HFFc6 (cell line): Measurements from ENCODE around the gene CCDC70. TPM values are rescaled to one million over a fixed set of nuclear protein-coding genes. Genes with fewer than 3 reads are reported as not detected.
"Not testable (repeated sequence)": the region's sequence is repeated elsewhere in the genome, so short reads cannot be mapped to it uniquely, and the experiment has no call there.

ENCODE experiments used
- DNase-seq: peaks from one replicate; pipeline ENCODE4 v3.0.0-alpha.2; 2018
- H3K27ac Mint-ChIP-seq: 2 replicates; pipeline ENCODE4 v1.8.0; 2020; ENCODE audit warnings: mild to moderate bottlenecking, mixed read lengths
- H3K27me3 Mint-ChIP-seq: 2 replicates; pipeline ENCODE4 v1.8.0; 2021; ENCODE audit warnings: mild to moderate bottlenecking, moderate library complexity, mixed read lengths; ENCODE audit not compliant: insufficient read depth
- H3K36me3 Mint-ChIP-seq: 2 replicates; pipeline ENCODE4 v1.8.0; 2021; ENCODE audit warnings: low read depth, mixed read lengths
- H3K4me1 Mint-ChIP-seq: 2 replicates; pipeline ENCODE4 v1.8.0; 2020; ENCODE audit warnings: low read depth, mixed read lengths
- H3K4me3 Mint-ChIP-seq: 2 replicates; pipeline ENCODE4 v1.8.0; 2020; ENCODE audit warnings: mild to moderate bottlenecking, moderate library complexity, mixed read lengths
- H3K9me3 Mint-ChIP-seq: 2 replicates; pipeline ENCODE4 v1.8.0; 2020; ENCODE audit warnings: mild to moderate bottlenecking, mixed read lengths
- CTCF ChIP-seq: fragments of 200-600 bp; sonication (generic); IDR thresholded peaks from 2 replicates; pipeline ENCODE4 v1.5.0; 2021; ENCODE audit warnings: antibody characterized with exemption, mild to moderate bottlenecking
- total RNA-seq, 6 experiments: library from RNA; stranded (reverse); fragmentation: NEBNext Ultra II Directional; extraction: Animal tissue kit (Norgen Biotek cat#: 25700); gene quantifications; 2 replicates in 1 of 6; 3 replicates in 5 of 6; pipeline ENCODE4 v1.2.3, GENCODE V29; 2021

CCDC70 gene
- total RNA-seq, 6 experiments from 2014 or later = not detected

DNA sequence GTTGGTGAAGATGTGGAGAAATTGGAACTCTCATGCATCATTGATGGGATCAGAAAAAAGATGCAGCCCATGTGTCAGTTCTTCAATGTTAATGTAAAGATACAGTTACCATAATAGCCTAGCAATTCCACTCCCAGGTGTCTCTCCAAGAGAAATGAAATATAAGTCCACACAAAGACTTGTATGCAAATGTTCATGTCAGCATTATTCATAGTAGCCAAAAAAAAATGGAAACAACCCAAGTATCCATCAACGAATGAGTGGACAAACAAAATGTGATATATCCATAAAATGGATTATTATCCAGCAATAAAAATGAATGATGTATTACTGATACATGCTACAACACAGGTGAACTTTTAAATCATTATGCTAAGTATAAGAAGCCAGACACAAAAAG, 38.7 kb downstream of the CCDC70 start:
- no peaks in the 10 kb centered on the region for H3K36me3 Mint-ChIP-seq
- DNase-seq = no peak
- H3K27ac Mint-ChIP-seq = no peak overlapping the region
- H3K4me3 Mint-ChIP-seq = no peak overlapping the region
- no peaks in the 10 kb centered on the region for H3K9me3 Mint-ChIP-seq
- H3K4me1 Mint-ChIP-seq = no peaks in the 10 kb centered on the region
- TF ChIP-seq CTCF = no peak
- peaks cover 21% of the 10 kb centered on the region; the same call in 1 of the 2 replicates for H3K27me3 Mint-ChIP-seq

DNA sequence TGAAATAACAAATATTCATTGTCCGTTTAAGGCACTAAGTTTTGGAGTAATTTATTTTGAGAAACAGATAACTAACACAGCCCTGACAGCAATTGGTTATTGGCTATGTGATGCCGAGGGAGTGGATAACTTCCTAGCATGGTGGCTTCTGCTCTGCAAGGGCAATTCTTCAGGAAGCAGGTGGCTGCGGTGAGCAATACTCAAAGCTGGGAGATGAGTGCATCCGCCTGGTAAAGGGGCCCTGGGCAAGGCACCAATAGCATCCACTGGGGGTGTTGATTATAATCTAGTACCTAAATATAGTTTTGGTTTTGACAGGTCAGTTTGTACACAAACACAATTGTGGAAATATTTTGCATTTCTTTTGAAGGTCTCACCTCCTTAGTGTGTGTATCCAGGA, 41.0 kb downstream of the CCDC70 start:
- no peak for TF ChIP-seq CTCF
- H3K9me3 Mint-ChIP-seq = no peaks in the 10 kb centered on the region
- no peak overlapping the region for H3K27ac Mint-ChIP-seq
- peaks cover 28% of the 10 kb centered on the region for H3K27me3 Mint-ChIP-seq
- H3K4me1 Mint-ChIP-seq = no peaks in the 10 kb centered on the region
- no peaks in the 10 kb centered on the region for H3K36me3 Mint-ChIP-seq
- no peak for DNase-seq
- no peak overlapping the region for H3K4me3 Mint-ChIP-seq

GRCh38 chr13:51905787-51906186, 44.0 kb downstream of the CCDC70 start:
- H3K4me1 Mint-ChIP-seq = no peaks in the 10 kb centered on the region
- H3K36me3 Mint-ChIP-seq = no peaks in the 10 kb centered on the region
- no peak overlapping the region for H3K27ac Mint-ChIP-seq
- no peak for TF ChIP-seq CTCF
- no peak for DNase-seq
- no peak overlapping the region for H3K4me3 Mint-ChIP-seq
- no peaks in the 10 kb centered on the region for H3K9me3 Mint-ChIP-seq
- H3K27me3 Mint-ChIP-seq = peaks cover 40% of the 10 kb centered on the region

GRCh38 chr13:51906581-51906980, 44.8 kb downstream of the CCDC70 start:
- Mint-ChIP-seq H3K4me3 (no peak overlapping the region), H3K36me3 (no peaks in the 10 kb centered on the region), H3K4me1 (no peaks in the 10 kb centered on the region), H3K27me3 (peaks cover 43% of the 10 kb centered on the region), H3K9me3 (no peaks in the 10 kb centered on the region), H3K27ac (no peak overlapping the region)
- no peak for DNase-seq
- no peak for TF ChIP-seq CTCF

DNA sequence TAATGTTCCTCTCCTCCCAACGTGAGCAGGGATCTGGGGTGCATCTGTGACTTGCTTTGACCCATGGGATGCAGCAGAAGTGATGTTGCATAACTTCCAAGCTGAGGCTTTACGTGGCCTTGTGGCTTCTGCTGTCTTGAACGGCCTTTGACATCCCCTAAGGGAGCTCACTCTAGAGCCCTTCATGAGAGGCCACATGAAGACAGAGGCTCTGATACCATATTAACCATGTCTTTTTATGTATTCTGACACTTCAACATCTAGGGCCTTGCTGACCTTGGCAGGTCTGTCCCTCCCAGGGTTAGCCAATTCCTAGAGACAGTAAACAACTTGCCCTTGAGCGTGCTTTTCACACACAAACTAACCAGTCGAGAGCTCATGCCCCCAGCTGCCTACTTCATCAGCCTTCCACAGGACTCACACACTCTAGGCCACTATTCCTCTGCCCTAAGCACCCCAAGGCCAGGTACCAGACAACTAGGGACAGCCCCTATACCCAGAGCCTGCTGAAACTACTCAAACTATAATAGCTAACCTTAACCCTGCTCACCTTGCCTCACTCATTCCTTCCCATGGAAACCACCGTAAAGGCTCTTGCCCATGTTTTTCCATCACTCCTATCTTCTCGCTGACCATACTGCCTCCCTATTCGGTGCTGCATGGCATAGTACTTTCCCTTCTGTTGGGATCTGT, 45.4 kb downstream of the CCDC70 start:
- no peaks in the 10 kb centered on the region for H3K4me1 Mint-ChIP-seq
- no peaks in the 10 kb centered on the region for H3K9me3 Mint-ChIP-seq
- peaks cover 44% of the 10 kb centered on the region for H3K27me3 Mint-ChIP-seq
- no peak overlapping the region for H3K4me3 Mint-ChIP-seq
- DNase-seq = no peak
- H3K36me3 Mint-ChIP-seq = no peaks in the 10 kb centered on the region
- no peak overlapping the region for H3K27ac Mint-ChIP-seq
- no peak for TF ChIP-seq CTCF

GRCh38 chr13:51909265-51909664, 47.5 kb downstream of the CCDC70 start:
- not testable (repeated sequence) for H3K4me3 Mint-ChIP-seq, H3K4me1 Mint-ChIP-seq, H3K27ac Mint-ChIP-seq, DNase-seq, H3K9me3 Mint-ChIP-seq, H3K36me3 Mint-ChIP-seq
- H3K27me3 Mint-ChIP-seq = peaks cover 48% of the 10 kb centered on the region
